GM08714 (cell line): ENCODE results near the gene STIMATE.

Experiments used
- H3K4me3 ChIP-seq: fragments of 200-500 bp; sonication (Bioruptor generic); 2 replicates; pipeline ENCODE4 v1.5.1; 2014; ENCODE audit warnings: mild to moderate bottlenecking, low read length, inconsistent platforms
- ZNF274 ChIP-seq: IDR thresholded peaks from 2 replicates; pipeline ENCODE4 v1.6.1; 2012; ENCODE audit warnings: mild to moderate bottlenecking, low read depth, low read length

The STIMATE gene

DNA sequence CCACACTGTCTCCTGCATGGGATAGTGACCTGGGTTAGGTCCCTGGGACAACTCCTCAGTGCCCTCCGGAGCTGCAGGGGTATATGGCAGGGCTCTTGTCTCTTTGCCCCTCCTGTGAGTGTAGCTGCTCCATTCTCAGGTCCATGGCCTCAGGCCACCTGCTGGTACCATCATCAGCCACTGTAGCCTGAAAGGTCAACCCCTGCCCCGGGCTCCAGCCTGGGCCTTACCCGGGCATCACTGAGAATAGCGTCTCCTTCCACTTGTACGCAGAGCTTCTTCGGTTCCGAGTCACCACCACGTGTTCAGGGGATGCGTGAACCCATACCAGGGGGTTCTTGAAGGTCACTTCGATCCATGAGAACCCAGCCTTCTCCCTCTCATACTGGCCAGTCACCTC is 80.7 kb downstream of the STIMATE start:
- no peak for TF ChIP-seq ZNF274
- no peak overlapping the region for H3K4me3 ChIP-seq

GRCh38 chr3:52816199-52816598 is 81.1 kb downstream of the STIMATE start:
- no peak for TF ChIP-seq ZNF274
- no peak overlapping the region for H3K4me3 ChIP-seq

DNA sequence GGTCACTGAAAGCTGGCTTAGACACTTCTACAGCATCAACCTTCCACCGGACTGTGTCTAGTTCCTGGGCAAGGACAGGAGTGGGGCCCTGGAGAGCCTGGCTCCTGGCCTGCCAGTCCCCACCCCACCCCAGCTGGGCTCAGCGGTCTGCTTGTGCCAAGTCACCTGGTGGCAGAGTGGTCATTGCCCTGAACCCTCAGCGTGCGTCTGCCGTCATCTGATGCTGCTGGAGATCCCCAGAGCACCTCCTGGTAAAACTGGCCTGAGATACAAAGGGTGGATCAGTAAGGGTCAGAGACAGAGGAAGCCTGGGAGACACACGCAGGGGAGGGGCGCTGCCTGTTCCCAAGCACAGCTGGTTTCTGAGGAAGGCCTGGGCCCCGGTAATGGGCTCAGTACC is 83.5 kb downstream of the STIMATE start:
- TF ChIP-seq ZNF274, result no peak
- no peak overlapping the region for H3K4me3 ChIP-seq

- no peak overlapping the region for H3K4me3 ChIP-seq
- no peak for TF ChIP-seq ZNF274
These were observed 85.8 kb downstream of the STIMATE start for GRCh38 chr3:52811452-52812011.

- TF ChIP-seq ZNF274, result no peak
These were observed 86.4 kb downstream of the STIMATE start for GRCh38 chr3:52810923-52811322.

GRCh38 chr3:52809662-52810377 is 87.5 kb downstream of the STIMATE start:
- H3K4me3 ChIP-seq, result no peak overlapping the region
- no peak for TF ChIP-seq ZNF274

More at GRCh38 chr3:52810923-52811322, 86.4 kb downstream of the STIMATE start:
- no peak overlapping the region for H3K4me3 ChIP-seq

DNA sequence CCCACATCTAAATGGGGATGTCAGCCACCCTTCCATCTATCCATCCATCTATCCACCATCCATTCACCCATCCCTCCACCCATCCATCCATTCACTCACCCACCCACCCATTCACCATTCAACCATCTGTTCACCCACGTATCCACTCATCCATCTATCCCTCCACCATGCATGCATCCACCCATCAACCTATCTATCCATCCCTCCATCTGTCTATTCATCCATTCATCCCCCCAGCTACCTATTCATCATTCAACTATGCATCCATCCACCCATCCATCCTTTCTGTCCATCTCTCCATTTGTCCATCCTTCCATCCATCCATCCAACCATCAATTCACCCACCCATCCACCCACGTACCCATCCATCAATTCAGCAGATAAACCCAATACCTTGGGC is 88.2 kb downstream of the STIMATE start:
- no peak overlapping the region for H3K4me3 ChIP-seq
- TF ChIP-seq ZNF274, result no peak

GRCh38 chr3:52805270-52806039 is 91.9 kb downstream of the STIMATE start:
- no peak overlapping the region for H3K4me3 ChIP-seq
- TF ChIP-seq ZNF274, result no peak

DNA sequence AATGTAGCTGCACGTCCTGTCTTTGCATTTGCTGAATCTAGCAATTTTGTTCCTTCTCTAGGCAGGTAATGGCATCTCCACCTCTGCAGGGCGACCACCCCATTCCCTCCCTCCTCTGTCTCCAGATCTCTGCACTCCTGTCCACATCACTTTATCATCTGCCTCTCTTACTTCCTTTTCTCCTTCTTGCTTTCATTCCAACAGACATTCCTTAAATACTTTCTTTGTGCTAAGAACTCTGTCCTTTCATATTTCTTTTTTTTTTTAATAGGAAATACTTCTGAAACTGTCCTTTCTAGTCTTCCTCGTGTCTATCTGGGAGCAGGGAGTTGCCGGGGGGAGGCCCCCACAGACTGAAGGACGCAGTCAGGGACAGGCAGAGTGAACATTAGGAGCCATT is 95.5 kb downstream of the STIMATE start:
- TF ChIP-seq ZNF274, result no peak
- no peak overlapping the region for H3K4me3 ChIP-seq

- no peak for TF ChIP-seq ZNF274
- no peak overlapping the region for H3K4me3 ChIP-seq
These were observed 97.3 kb downstream of the STIMATE start for GRCh38 chr3:52800079-52800478.

GRCh38 chr3:52798978-52799476 is 98.3 kb downstream of the STIMATE start:
- H3K4me3 ChIP-seq, result no peak overlapping the region
- TF ChIP-seq ZNF274, result no peak

DNA sequence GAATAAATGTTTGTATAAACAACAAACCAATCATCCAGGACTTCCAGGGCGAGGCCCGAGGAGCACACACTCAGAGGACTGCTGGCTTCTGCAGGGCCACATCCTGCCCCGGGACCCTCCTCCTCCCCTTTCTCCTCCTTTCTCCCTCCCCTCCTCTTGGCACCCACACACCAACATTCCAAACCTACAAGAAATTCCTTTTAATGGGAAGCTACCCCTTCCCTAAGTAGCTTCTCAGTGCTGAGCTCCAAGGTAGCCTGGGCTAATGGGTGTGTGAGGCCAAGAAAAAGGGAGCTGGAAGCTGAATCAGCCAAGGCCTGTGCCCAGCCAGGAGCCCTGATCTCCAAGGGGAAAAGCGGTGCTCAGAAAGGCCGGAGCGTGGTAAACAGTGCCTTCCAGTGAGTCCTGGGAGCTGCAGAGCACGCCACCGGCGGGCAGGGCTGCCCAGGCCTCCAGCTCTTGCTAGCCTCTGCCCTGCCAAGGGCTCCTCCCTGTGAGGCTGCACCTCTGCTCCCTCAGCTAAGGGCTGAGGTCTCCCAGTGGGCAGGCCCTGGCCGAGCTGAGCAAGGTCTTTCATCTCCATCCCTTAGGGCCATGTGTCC is 98.9 kb downstream of the STIMATE start:
- H3K4me3 ChIP-seq, result no peak overlapping the region
- TF ChIP-seq ZNF274, result no peak

GRCh38 chr3:52796411-52796810 is 100.9 kb downstream of the STIMATE start:
- no peak overlapping the region for H3K4me3 ChIP-seq
- TF ChIP-seq ZNF274, result no peak

DNA sequence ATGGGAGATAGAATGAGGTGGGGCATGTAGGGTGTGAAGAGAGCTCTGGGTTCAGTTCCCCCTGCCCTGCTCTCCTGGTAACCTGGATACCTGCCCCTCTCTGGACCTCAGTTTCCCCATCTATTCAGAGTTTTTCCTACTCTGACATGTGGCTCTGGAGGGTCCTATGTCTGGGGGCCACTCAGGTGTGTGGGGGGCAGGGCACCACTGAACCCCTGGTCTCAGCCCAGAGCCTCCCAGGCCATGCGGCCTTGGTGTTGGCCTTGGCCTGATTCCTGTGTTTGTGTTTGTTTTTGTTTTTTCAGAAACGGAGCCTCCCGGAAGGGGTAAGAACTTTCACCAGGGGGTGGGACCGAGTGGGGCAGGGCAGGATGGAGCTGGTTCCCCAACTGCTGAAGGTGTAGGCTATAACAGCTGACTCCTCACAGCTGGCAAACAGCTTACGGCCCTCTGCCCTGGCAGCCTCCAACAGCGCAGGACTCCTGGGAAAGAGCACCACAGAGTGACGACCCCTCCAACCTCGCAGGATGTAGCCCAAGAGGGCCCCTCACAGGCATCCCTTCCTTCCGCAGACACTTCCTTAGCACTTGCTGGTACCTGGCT is 101.9 kb downstream of the STIMATE start:
- TF ChIP-seq ZNF274, result no peak
- H3K4me3 ChIP-seq, result no peak overlapping the region
